HL-60 (cell line): Measurements from ENCODE around the gene ZNF609.

ENCODE experiments used
- CTCF ChIP-seq: IDR thresholded peaks from one replicate; pipeline ENCODE4 v1.5.1; 2011; ENCODE audit warnings: low read length, control low read depth, inconsistent platforms; ENCODE audit not compliant: insufficient read depth
- POLR2AphosphoS5 ChIP-seq: IDR thresholded peaks from 2 replicates; pipeline ENCODE4 v1.6.1; 2012; ENCODE audit warnings: low read depth

DNA sequence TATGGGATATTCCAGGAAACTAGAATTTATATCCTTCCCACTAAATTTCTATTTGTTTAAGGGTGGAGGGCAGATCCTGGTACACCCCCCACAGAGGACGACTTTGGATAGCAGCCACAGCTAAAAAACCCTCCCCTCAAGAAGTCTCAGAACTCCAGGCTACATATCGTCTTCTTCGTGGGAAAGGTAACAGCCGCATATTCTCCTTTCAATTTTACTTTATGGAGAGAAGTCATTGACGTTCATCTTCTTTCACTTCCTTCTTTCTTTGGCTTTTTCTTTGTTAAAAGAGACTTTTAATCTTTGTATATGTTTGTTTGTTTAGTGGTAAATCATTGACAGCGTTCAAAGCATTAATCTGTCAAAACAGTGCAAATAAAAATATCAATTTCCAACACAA, 36.4 kb upstream of the ZNF609 start:
- TF ChIP-seq CTCF (no peak), POLR2AphosphoS5 (no peak)
